HEK293 (cell line): ENCODE measurements around the gene KCTD15.

Source experiments
- CTCF ChIP-seq: fragments of 450-650 bp; formaldehyde crosslinking; IDR thresholded peaks from 2 replicates; pipeline ENCODE4 v1.5.1; 2016; ENCODE audit warnings: missing biosample characterization, missing genetic modification characterization
- MEIS1 ChIP-seq: sonication (generic); formaldehyde crosslinking; IDR thresholded peaks from 2 replicates; pipeline ENCODE4 v1.8.1; 2022; ENCODE audit warnings: missing genetic modification reagents, mild to moderate bottlenecking, borderline replicate concordance
- SP3 ChIP-seq: fragments of 450-650 bp; formaldehyde crosslinking; IDR thresholded peaks from 2 replicates; pipeline ENCODE4 v1.5.1; 2016; ENCODE audit warnings: missing biosample characterization, missing genetic modification characterization
- YY1 ChIP-seq: fragments of 450-650 bp; formaldehyde crosslinking; IDR thresholded peaks from 2 replicates; pipeline ENCODE4 v1.5.1; 2018; ENCODE audit warnings: missing biosample characterization, missing genetic modification characterization
- ZBTB10 ChIP-seq: fragments of 450-650 bp; formaldehyde crosslinking; IDR thresholded peaks from 2 replicates; pipeline ENCODE4 v1.5.1; 2016; ENCODE audit warnings: missing biosample characterization, missing genetic modification characterization
- ZBTB8A ChIP-seq: fragments of 450-650 bp; formaldehyde crosslinking; IDR thresholded peaks from 2 replicates; pipeline ENCODE4 v1.5.1; 2016; ENCODE audit warnings: missing biosample characterization, missing genetic modification characterization
- ZFP69B ChIP-seq: fragments of 450-650 bp; formaldehyde crosslinking; IDR thresholded peaks from 2 replicates; pipeline ENCODE4 v1.5.1; 2016; ENCODE audit warnings: missing biosample characterization, missing genetic modification characterization
- ZSCAN18 ChIP-seq: fragments of 450-650 bp; formaldehyde crosslinking; IDR thresholded peaks from 2 replicates; pipeline ENCODE4 v1.5.1; 2016; ENCODE audit warnings: missing biosample characterization, missing genetic modification characterization

- no peak for TF ChIP-seq CTCF (tag by site-specific recombination)
- no peak for TF ChIP-seq SP3 (tag by site-specific recombination)
- TF ChIP-seq ZSCAN18 (tag by site-specific recombination), result no peak
- TF ChIP-seq YY1, result no peak
- no peak for TF ChIP-seq ZBTB8A (tag by site-specific recombination)
- no peak for TF ChIP-seq MEIS1 (CRISPR knock-in tag)
- TF ChIP-seq ZBTB10, result no peak
- TF ChIP-seq ZFP69B (tag by site-specific recombination), result no peak
Measured at GRCh38 chr19:33862981-33863380, 66.3 kb downstream of the KCTD15 start.
